Pons (tissue), 1 donor: ENCODE data around the gene KMT5C.

Experiments
- DNase-seq: peaks from one replicate; pipeline ENCODE4 v3.0.0-alpha.2; 2016; ENCODE audit warnings: low spot score

The KMT5C gene

DNA sequence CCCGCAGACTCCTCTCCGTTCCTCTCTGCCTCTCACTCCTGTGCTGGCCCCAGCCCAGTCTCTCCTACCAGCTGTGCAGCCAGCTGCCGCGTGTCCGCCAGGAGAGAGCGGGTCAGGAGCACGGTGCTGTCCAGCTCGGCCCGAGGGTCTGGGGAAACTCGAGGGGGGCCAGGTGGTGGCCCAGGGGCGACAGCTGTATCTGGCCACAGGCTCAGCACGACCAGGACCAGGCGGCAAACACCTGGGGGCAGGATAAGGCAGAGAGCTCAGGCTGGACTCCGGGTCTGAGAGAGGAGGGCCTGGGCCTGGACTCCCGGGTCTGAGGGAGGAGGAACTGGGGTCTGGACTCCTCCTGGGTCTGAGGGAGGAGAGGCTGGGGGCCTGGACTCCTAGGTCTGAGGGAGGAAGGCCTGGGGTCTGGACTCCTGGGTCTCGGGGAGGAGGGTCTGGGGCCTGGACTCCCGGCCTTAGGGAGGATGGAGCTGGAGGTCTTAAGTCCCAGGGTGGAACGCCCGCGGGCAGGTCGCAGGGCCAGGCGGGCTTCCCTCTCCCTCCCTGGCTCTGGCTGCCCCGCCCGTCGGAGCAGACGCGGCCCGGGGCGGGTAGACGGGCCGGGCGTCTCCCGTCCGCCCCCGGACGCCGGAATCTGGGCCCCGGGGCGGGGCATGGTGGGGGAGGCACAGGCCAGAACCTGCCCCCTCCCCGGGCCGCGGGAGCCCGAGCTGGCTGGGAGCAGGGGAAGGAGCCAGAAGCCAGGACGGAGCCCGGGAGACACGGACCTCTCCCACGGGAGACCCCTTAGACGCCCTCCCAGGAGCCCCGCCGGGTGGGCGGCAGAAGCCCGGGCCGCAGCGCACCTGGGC, 29.3 kb downstream of the KMT5C start:
- no peak for DNase-seq

DNA sequence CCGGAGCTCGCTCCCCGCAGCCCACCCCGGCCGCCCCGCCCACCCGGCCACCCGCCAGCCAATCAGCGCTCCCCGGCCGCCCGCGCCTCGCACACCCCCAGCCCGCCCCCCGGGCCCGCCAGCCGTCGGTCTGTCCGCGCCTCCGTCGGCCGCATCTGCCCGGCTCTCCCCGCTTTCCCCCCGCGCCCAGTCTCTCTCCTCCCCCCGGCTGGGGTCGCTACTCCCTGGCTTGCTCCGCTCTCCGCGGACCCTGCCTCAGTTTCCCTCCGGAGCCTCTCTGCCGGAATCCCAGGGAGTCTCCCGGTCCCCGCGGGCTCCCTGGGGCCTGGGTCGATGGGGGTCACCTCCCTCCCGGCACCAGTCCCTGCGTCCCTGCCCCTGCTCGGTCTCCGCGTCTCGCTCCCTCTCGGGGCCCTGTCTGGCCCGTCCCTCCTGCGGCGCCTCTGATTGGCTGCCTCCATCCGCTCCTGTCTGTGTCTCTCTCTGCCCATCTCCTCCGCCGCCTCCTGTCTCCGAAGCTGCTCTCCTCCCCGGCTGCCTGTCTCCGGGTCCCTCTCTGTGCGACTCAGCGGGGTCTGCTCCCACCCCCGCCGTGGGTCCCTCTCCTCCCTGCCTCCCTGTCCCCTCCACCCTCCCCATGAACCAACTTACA, 30.1 kb downstream of the KMT5C start:
- DNase-seq, result no peak

DNA sequence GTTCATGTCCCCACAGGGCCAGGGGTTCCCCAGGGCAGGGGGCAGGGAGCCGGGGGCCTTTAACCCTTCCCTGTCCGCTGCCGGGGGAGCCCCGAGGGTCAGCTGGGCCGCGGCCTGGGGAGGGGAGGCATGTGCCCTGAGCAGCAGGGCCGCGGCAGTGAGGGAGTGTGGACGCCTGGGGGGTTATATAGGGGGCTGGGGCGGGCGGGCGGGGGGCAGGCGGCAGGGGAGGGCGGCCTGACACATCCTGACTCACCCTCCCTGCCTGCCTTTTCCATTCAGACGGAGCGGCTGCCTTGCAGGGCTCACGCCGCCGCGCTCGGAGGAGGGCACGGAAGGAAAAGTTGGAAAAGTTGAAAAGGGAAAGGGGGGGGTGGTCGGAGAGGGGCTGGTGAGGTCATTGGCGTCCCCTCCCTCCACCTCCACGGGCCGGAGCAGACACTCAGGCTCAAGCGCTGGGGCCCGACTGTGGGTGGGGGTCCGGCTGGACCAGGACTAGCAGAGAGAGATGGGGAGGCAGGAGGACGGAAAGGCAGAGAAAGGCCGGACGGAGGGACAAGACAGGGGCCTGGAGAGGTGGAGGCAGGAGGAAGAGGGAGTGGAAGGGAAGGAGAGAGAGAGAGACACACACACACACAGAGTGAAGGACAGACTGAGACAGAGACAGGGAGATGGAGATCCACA, 30.8 kb downstream of the KMT5C start, which contains the start of gene IL11:
IL11 (minus strand) TSS at position 159 of the 684 bp plus-strand sequence; CDS start at position 6, 153 bp downstream.
- no peak for DNase-seq

DNA sequence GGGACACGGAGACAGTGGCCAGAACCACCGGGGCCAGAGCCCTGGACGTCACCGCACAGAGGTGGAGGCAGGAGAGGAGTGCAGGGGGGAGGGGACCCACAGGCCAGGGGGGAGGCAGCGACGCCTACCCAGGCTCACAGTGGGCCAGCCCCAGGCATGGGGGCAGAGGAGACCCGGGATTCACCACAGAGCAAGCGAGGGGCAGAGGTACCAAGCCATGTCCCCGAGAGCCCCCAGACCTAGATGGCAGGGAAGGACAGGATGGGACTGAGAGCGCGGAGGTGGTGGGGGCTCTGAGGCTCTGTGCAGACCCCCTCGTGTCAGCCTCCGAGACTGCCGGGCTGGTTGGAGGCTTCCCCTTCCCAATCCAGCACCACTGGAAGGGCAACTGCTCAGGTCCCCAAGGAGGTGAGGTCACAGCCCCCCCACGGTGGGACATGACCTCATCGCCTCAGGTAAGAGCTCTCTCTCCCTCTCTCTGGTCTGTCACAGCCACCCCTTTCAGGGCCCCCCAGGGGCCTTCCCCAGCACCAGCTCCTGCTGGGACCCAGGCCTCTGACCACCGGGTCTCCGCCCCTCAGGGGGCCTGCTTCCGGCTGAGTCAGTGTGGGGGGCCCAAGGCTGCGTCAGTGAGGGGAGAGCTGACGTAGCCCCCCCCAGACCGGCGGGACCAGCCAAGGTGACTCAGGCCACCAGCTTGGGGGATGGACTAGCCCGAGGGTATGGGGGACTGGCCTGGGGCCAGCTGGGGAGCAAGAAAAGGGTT, 32.8 kb downstream of the KMT5C start:
- DNase-seq, result no peak

DNA sequence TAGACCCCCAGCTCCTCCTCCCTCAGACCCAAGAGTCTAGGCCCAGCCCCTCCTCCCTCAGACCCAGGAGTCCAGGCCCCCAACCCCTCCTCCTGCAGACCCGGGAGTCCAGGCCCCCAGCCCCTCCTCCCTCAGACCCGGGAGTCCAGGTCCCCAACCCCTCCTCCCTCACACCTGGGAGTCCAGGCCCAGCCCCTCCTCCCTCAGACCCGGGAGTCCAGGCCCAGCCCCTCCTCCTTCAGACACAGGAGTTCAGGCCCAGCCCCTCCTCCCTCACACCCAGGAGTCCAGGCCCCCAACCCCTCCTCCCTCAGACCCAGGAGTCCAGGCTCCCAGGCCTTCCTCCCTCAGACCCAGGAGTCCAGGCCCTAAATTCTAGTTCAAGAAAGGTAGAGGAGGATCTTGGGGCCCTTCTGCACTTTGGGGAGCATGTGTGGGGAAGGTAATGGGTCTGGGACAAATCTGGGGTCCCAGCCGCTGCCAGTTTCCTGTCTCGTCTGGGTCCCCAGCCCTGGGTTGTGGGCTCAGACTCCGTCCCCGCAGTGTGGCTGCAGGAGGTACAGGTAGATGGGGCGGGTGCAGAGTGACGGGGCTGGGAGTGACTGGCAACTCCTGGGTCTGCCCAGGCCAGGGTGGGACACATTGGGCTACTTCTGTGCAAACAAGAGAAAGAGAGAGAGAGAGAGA, 33.8 kb downstream of the KMT5C start:
- DNase-seq, result no peak

DNA sequence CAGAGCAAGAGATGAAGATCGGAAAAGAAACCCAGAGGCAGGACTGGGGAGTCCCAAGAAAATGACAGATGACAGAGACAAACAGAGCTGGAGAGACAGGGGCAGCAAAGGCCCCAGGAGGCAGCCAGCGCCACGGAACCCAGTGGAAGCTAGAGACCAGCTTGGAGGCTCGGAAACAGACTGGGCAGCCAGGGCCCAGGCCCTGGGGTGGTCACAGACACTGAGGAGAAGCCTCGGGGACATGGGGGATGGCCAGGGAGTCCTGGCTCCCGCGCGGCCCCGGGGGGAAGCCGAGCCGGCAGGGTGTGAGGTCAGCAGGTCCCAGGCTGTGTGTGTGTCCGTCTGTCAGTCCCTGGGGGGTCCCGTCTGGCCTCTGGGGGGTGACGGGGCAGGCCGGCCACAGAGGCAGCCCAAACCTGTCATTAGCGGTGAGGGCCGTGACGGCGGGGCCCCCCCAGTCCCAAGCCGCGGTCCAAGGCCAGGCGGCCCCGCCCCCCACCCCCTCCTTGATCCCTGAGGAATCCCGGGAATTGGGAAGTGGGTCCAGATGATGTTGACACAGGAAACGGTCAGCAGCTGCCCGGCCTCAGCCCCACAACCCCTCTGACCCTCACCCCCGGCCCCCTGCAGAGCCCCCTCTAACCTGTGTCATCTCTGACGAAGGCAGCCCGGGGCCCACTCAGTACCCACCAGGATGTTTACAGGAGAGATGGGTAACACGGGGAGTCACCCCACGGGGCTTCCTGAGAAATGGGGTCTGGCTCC, 34.5 kb downstream of the KMT5C start:
- DNase-seq, result no peak

DNA sequence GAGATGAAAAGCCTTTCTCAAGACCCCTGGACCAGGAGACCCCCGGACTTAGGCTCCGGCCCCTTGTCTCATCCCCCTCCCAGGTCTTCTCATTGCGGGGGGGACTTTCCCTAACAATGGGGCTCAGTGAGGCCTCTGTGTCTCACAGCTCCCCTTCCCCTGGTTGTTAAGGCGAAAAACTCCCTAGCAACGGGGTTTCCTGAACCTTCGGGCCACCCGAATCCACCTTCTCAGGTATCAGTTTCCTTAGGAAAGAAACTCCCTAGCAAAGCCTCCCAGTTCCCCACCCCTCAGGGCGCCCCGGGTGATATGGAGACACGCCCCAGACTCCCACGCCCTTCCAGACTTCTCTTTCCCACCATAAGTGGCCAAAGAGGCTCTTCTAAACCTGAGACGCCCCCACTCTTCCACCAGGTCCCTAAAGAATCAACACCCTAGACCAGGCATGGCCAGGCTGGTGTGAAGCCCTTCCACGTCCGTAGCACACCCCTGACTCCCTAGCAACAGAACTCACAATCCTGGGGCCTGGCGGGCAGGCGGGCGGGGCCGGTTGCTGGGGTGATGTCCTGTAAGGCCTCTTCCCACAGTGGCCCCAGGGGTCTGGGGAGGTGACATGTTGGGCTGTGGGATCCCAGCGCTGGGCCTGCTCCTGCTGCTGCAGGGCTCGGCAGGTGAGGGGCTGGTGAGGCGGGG, 36.7 kb downstream of the KMT5C start, which contains the start of gene TMEM190:
TMEM190 (plus strand) TSS at position 586 of the 693 bp plus-strand sequence; CDS start at position 614, 28 bp downstream.
- DNase-seq, result no peak

DNA sequence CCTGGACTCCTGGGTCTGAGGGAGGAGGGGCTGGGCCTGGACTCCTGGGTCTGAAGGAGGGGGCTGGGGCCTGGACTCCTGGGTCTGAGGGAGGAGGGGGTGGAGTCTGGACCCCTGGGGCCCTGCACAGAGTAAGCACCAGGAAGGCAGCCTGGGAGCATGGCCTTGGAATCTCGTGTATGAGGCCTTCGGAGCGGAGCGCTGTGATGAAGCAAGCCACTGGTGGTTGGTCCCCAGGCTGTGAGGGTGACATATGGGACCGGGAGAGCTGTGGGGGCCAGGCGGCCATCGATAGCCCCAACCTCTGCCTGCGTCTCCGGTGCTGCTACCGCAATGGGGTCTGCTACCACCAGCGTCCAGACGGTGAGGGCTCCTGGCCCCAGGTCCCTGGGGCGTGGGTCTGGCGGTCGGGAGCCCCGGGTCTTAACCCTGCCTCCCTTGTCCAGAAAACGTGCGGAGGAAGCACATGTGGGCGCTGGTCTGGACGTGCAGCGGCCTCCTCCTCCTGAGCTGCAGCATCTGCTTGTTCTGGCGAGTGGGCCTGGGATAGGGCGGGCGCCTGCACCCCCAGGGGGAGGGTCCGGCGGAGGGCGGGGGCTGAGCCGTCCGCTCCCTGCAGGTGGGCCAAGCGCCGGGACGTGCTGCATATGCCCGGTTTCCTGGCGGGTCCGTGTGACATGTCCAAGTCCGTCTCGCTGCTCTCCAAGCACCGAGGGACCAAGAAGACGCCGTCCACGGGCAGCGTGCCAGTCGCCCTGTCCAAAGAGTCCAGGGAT, 37.9 kb downstream of the KMT5C start:
- DNase-seq, result no peak

DNA sequence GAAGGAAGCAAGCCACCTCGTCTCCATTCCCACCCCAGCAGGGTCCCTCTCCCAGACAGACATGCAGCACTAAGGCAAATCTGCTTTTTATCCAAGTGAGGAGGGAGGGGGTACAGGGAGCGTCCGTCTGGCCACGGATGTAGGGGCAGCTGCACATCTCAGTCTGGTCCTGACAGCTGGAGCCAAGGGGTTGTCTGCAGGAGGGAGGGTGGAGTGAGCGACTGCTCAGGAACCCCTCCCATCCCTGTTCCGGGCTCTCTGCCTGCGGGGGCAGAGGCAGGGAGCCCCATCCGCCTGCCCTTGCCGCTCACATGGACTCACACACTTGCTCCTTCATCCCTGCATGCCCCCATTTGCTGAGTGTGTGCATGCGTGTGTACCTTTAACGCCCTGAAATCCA, 39.5 kb downstream of the KMT5C start:
- no peak for DNase-seq

DNA sequence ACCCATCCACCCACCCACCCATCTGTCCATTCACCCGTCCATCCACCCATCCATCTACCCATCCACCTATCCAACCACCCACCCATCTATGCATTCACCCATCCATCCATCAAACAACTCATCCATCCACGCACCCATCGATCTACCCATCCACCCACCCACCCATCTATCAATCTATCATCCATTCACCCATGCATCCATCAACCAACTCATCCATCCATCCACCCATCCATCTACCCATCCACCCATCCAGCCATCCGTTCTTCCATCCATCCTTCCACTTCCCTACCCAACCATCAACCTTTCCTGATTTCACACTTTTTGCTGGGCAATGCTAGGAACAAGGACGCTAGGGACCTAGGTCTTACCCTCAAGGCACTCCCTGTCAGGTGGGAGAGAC, 42.3 kb downstream of the KMT5C start:
- no peak for DNase-seq

DNA sequence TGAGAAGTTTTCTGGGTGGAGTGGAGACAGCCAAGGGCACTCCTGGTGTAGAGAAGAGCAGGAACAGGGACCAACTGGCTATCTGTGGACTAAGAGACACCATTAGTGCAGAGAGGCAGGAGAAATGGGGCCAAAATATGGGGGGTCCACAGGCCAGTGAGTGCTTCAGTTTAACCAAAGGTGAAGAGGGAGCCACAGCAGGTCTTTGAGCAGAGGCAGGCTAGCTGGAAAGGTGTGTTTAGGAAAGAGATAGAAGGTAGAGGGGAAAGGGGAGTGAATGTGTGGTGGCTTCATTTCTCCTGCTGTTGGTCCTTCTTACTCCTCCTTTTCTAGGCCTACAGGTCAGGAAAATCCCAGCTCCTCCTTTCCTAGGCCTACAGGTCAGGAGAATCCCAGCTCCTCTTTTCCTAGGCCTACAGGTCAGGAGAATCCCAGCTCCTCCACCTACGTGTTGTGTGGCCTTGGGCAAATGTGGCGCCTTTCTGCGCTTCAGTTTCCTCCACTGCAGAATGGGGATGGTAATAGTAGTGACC, 42.9 kb downstream of the KMT5C start:
- DNase-seq, result no peak

DNA sequence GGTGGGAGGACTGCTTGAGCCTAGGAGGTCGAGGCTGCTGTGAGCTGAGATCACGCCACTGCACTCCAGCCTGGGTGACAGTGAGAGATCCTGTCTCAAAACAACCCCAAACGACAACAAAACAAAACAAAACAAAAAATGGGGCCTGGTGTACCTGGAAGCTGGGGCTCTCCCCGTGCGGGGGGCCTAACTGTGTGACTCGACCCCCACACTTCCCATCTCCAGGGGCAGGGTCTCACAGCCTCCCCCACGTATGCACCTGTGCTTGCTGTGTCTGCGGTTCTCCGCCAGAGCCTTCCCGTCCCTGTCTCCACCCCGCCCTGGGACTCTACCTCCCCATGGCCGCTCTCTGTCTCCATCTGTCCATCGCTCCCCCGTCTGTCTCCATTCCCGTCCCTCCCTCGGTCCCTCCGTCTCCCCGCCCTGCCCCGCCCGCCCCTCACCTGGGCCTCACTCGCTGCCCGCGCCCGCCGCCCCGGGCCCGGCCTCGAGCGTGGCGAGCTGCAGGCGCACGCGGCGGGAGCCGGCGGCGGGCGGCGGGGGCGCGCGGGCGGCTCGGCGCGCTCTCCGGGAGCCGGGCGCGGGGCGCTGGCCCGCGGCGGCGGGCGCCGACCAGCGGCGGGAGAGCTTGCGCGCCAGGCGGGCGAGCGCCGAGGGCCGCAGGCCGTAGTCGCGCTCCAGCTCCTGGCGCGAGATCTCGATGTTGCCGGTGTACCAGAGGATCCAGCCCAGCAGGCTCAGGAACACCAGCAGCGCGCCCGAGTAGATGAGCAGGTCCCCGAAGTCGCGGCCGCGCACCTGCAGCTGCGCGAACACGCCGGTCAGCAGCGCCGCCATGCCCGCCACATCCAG, 43.8 kb downstream of the KMT5C start:
- DNase-seq, result no peak

DNA sequence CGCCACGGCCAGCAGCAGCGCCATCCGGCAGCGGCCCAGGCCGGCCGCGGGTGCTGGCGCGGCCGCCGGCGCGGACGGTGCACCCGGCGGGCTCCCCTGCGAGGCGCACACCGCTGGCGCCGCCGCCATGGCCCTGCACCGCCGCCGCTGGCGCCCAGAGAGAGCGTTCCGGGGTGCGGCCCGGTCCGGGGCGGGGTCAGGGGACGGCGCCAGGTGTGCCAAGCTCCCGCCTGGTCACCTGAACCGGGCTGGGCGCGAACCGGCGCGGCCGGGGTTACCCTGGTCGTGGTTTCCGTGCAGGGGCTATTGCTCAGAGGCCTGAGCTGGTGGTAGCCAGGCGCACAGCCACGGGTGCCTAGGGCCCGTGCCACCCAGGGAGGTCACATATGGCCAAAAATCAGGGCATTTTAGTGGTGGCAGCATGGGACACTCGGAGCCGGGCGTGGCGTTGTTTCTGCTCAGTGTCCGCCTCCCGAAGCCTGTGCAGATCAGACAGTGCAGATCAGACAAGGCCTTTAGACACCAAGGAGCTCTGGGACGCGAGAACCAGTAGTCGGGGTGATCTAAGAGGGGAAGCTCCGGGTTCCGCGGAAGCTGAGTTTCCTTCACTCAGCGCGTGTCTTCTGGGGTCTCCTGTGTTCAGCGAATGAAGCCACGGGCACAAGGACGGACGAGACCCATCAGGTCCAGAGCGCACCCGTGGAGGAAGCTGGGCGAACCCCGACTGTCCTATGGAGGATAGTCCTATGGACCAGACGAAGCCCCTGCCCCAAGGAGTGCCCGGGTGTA, 44.6 kb downstream of the KMT5C start, which contains the start of gene TMEM238:
TMEM238 (minus strand) TSS at position 162 of the 789 bp plus-strand sequence; CDS start at position 129, 33 bp downstream.
- DNase-seq, result peak; percentile 18

DNA sequence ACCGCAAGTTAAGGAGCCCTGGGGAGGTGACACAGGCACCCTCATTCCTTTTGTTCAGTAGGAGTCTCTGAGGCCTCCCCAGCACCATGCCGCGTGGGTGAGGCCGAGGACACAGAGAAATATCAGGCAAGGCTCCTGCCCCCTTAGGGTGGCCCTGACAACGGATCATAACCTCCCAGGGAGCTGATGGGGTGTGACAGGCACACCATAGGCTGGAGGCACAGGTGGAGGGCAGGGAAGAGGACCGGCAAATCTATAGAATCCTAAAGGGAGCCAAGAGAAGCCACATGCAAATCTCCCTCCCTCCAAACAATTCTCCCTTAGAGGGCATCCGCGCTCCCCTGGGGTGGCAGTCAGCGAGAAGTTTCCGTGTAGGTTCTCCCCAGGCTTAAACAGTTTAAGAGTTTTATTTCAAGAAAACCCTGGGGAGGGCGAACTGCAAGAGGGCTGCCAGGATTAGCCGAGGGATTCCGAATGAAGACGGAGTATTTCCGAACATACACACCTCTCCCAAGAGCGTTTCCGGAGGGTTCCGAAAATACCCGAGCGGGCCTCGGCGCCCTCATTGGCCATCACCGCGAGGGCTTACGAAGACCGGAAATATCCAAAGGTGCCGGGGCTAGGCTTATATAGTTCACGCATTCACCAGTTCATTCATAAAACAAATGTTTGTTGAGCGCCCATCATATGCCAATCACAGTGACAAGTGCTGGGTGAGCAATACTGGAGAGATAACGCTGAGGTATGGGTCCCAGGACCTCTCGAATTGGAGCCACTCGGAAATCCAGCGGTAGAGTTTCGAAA, 45.4 kb downstream of the KMT5C start:
- peak; percentile 95 for DNase-seq

DNA sequence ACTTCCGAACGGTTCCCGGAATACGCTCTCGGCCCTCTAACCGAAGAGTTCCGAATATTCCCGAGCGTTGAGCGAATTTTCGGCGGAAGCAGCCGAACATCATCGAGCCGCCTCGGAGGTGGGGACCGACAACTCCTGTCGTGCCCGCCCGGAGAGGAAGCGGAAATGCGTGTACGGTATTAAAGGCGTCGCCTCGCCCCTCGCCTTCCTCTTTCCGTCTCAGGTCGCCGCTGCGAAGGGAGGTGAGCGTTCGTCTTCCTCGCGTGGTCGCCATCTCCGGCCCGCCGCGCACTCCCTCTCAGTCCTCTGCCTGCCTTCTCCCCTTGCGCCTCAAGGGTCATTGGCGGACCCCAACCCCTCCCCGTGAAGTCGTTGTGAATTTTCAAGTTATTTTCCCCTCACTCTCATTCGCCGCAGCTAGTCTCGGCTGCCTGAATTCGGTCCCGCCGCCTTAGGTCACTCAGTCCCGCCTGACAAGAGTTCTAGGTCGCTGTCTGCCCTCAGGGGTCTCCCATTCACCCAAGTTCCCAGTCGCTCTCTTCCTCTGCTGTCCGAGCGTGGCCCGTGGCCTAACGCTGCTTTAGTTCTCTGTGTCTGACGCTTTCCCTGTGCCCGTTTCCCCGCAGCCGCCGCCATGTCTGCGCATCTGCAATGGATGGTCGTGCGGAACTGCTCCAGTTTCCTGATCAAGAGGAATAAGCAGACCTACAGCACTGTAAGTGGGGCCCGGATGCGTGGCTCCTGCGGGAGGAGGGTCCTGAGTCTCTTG, 46.2 kb downstream of the KMT5C start, which contains the start of gene RPL28:
RPL28 (plus strand) TSS at position 209 of the 769 bp plus-strand sequence; CDS start at position 635, 426 bp downstream.
- peak; percentile 98 for DNase-seq
